HepG2 (cell line): ENCODE results near the gene LOXL3. TPM values are rescaled to one million over a fixed set of nuclear protein-coding genes. Genes with fewer than 3 reads are reported as not detected.

Source experiments
- ATAC-seq: fragments of 200-7000 bp; cut with Tn5 transposase; 3 replicates; pipeline ENCODE4 v1.9.1; 2020; ENCODE audit warnings: mild to moderate bottlenecking, moderate library complexity
- BruUV-seq: library from RNA; stranded (reverse); fragments of 400-500 nt; replicated peaks from 2 replicates; lab custom pipeline; 2021; lab: Mats Ljungman, UMichigan
- CTCF ChIA-PET: fragments of 300-600 bp; formaldehyde crosslinking; extraction: SDS; loops from one replicate; lab custom pipeline; 2021; ENCODE audit warnings: low total read pairs, inconsistent platforms, low intra/inter-chr PET ratio; lab: Yijun Ruan, JAX
- POLR2A ChIA-PET: fragments of 350-600 bp; sonication (Branson Sonifier 250); formaldehyde crosslinking; loops from one replicate; lab custom pipeline; 2020; ENCODE audit warnings: antibody characterized with exemption, inconsistent platforms; lab: Yijun Ruan, JAX
- DNase-seq: peaks from one replicate; pipeline ENCODE4 v3.0.0-alpha.2; 2015; ENCODE audit warnings: low spot score
- FAIRE-seq: peaks from 3 replicates; lab custom pipeline; 2011; peaks lifted over from hg19 to GRCh38; lab: Jason Lieb, UNC
- H2AFZ ChIP-seq: one replicate; pipeline ENCODE4 v1.6.1; 2011; ENCODE audit warnings: low read length, inconsistent platforms
- H3K27ac ChIP-seq: fragments of 300-600 bp; 3 replicates; pipeline ENCODE4 v1.8.0; 2011; ENCODE audit warnings: mixed run types, mild to moderate bottlenecking, mixed read lengths, low read length, inconsistent platforms; ENCODE audit not compliant: insufficient read depth; ENCODE audit errors: extremely low read length
- H3K27me3 ChIP-seq, 2 experiments: fragments of 200-600 bp in 1 of 2; 2 replicates in 1 of 2; 3 replicates in 1 of 2; pipeline versions ENCODE4 v1.6.0 to v1.8.0; 2011; ENCODE audit warnings: low read length in 2 of 2, mild to moderate bottlenecking in 2 of 2, moderate library complexity in 2 of 2, inconsistent platforms in 1 of 2; ENCODE audit not compliant: insufficient read depth in 2 of 2, control insufficient read depth in 1 of 2
- H3K36me3 ChIP-seq, 2 experiments: fragments of 200-600 bp in 1 of 2; replicated peaks in 1 of 2; 2 replicates in 1 of 2; 3 replicates in 1 of 2; pipeline versions ENCODE4 v1.5.1 to v1.8.0; 2011; ENCODE audit warnings: low read length in 2 of 2, inconsistent platforms in 1 of 2; ENCODE audit not compliant: insufficient read depth in 2 of 2, control insufficient read depth in 1 of 2
- H3K4me1 ChIP-seq: 2 replicates; pipeline ENCODE4 v1.5.1; 2012; ENCODE audit warnings: low read length, inconsistent platforms; ENCODE audit not compliant: insufficient read depth
- H3K4me2 ChIP-seq: 2 replicates; pipeline ENCODE4 v1.6.0; 2011; ENCODE audit warnings: low read depth, low read length, inconsistent platforms
- H3K4me3 ChIP-seq, 3 experiments: fragments of 200-600 bp in 1 of 3; sonication (generic), shearing (Covaris generic) in 1 of 3; replicated peaks in 1 of 3; 2 replicates each; pipeline ENCODE4 v1.5.1; 2011 to 2016; ENCODE audit warnings: low read length in 3 of 3, inconsistent platforms in 2 of 3, low read depth in 2 of 3, mild to moderate bottlenecking in 2 of 3, control low read depth in 1 of 3, mixed read lengths in 1 of 3; ENCODE audit not compliant: insufficient read depth in 1 of 3
- H3K79me2 ChIP-seq: one replicate; pipeline ENCODE4 v1.6.1; 2011; ENCODE audit warnings: low read length, inconsistent platforms; ENCODE audit not compliant: insufficient read depth
- H3K9ac ChIP-seq: 2 replicates; pipeline ENCODE4 v1.6.0; 2011; ENCODE audit warnings: mild to moderate bottlenecking, low read depth, low read length, inconsistent platforms; ENCODE audit not compliant: insufficient read depth
- H3K9me3 ChIP-seq: 2 replicates; pipeline ENCODE4 v1.5.1; 2012; ENCODE audit warnings: mild to moderate bottlenecking, low read length
- H4K20me1 ChIP-seq: 2 replicates; pipeline ENCODE4 v1.6.0; 2011; ENCODE audit warnings: inconsistent platforms, mild to moderate bottlenecking, low read length, moderate library complexity; ENCODE audit not compliant: insufficient read depth
- CEBPZ ChIP-seq: IDR thresholded peaks from 2 replicates; pipeline ENCODE4 v1.6.1; 2012; ENCODE audit warnings: low read length, improper control_type of control experiment
- GATA4 ChIP-seq: sonication (generic); IDR thresholded peaks from 2 replicates; pipeline ENCODE4 v1.6.1; 2016; ENCODE audit warnings: antibody characterized with exemption, low read depth, borderline replicate concordance
- HHEX ChIP-seq: IDR thresholded peaks from 2 replicates; pipeline ENCODE4 v1.6.1; 2016; ENCODE audit warnings: control low read depth
- NR3C1 ChIP-seq: sonication (generic); formaldehyde crosslinking; IDR thresholded peaks from 2 replicates; pipeline ENCODE4 v1.4.0; 2020; ENCODE audit warnings: missing genetic modification reagents
- PPARG ChIP-seq: conservative IDR thresholded peaks from 2 replicates; pipeline ENCODE4 v1.6.1; 2016; ENCODE audit warnings: missing biosample characterization, missing genetic modification reagents
- PRMT3 ChIP-seq: sonication (generic); formaldehyde crosslinking; IDR thresholded peaks from 2 replicates; pipeline ENCODE4 v1.8.1; 2022; ENCODE audit warnings: low read depth, mild to moderate bottlenecking, moderate library complexity, missing genetic modification reagents, borderline replicate concordance
- THRA ChIP-seq: sonication (generic); formaldehyde crosslinking; IDR thresholded peaks from 2 replicates; pipeline ENCODE4 v1.4.0; 2020; ENCODE audit warnings: missing genetic modification reagents, borderline replicate concordance
- TRAFD1 ChIP-seq: sonication (generic); formaldehyde crosslinking; IDR thresholded peaks from 2 replicates; pipeline ENCODE4 v1.5.1; 2020; ENCODE audit warnings: missing genetic modification reagents, mild to moderate bottlenecking, borderline replicate concordance
- ZFP90 ChIP-seq: sonication (generic); formaldehyde crosslinking; IDR thresholded peaks from 2 replicates; pipeline ENCODE4 v1.8.0; 2022; ENCODE audit warnings: missing genetic modification reagents, mild to moderate bottlenecking, inconsistent platforms, borderline replicate concordance
- ZFX ChIP-seq: sonication (generic); formaldehyde crosslinking; IDR thresholded peaks from 2 replicates; pipeline ENCODE4 v1.4.0; 2020; ENCODE audit warnings: mild to moderate bottlenecking, low read depth, missing genetic modification reagents, moderate library complexity
- ZNF138 ChIP-seq: sonication (generic); formaldehyde crosslinking; IDR thresholded peaks from 2 replicates; pipeline ENCODE4 v1.5.0; 2020; ENCODE audit warnings: mild to moderate bottlenecking, low read depth, missing genetic modification reagents
- ZNF30 ChIP-seq: sonication (generic); formaldehyde crosslinking; IDR thresholded peaks from 2 replicates; pipeline ENCODE4 v1.5.0; 2020; ENCODE audit warnings: mild to moderate bottlenecking, missing genetic modification reagents
- ZNF724P ChIP-seq: sonication (generic); formaldehyde crosslinking; IDR thresholded peaks from 2 replicates; pipeline ENCODE4 v1.8.0; 2022; ENCODE audit warnings: missing genetic modification reagents, borderline replicate concordance
- ZSCAN12 ChIP-seq: sonication (generic); formaldehyde crosslinking; IDR thresholded peaks from 2 replicates; pipeline ENCODE4 v1.9.0; 2021; ENCODE audit warnings: mild to moderate bottlenecking, missing genetic modification reagents
- in situ Hi-C: cut with HindIII; loops from 2 replicates; pipeline ENCODE4 v1.10.0; 2017; ENCODE audit warnings: low pct_unique_long_range_greater_than_20kb; ENCODE audit not compliant: extremely low pct_ligation_motif_present
- intact Hi-C: fragments of 100-400 bp; cut with micrococcal nuclease; formaldehyde crosslinking; loops from one replicate; pipeline ENCODE4 v1.10.0; 2022; ENCODE audit not compliant: unreplicated experiment
- polyA plus RNA-seq, 8 experiments: library from polyadenylated mRNA; depleted of rRNA in 3 of 8; stranded (reverse) in 7 of 8; unstranded in 1 of 8; fragments of >200 nt; fragmentation: Illumina TruSeq in 4 of 8; extraction: Trizol in 4 of 8; gene quantifications; 2 replicates each; pipeline versions ENCODE4 v1.2.1 to v1.2.3, GENCODE V29; 2011 to 2016; ENCODE audit warnings: low read depth in 4 of 8, missing spikeins in 1 of 8, mixed read lengths in 1 of 8; ENCODE audit not compliant: insufficient read depth in 1 of 8
- total RNA-seq, 5 experiments: library from RNA; depleted of rRNA; stranded (reverse); fragments of >200 nt; fragmentation: Illumina TruSeq; extraction: Trizol; gene quantifications; 2 replicates each; pipeline ENCODE4 v1.2.3, GENCODE V29; 2016; ENCODE audit warnings: low read depth in 1 of 5
- TF ChIP-seq, protein P1 (sequence below): IDR thresholded peaks from 2 replicates; pipeline ENCODE4 v1.6.1; 2016; ENCODE audit warnings: mild to moderate bottlenecking

The LOXL3 gene
- total and polyA plus RNA-seq, 2 of the 13 experiments (the other 11 are each of a cell fraction or from before 2014, with no cell fraction given) = 0.55 to 6.5 TPM

GRCh38 chr2:74551530-74551929, 2.2 kb downstream of the LOXL3 start:
- Histone ChIP-seq H2AFZ (no peak overlapping the region), H3K36me3 (no peaks in the 10 kb centered on the region), H3K27me3 (peaks cover 2 to 21% of the 10 kb centered on the region in 2 experiments; a peak in 2 of 5 replicates), H3K4me1 (peaks cover 68% of the 10 kb centered on the region), H3K4me3 (no peak overlapping the region), H3K9me3 (no peaks in the 10 kb centered on the region), H4K20me1 (no peaks in the 10 kb centered on the region), H3K9ac (no peak overlapping the region), H3K4me2 (no peak overlapping the region), H3K27ac (no peak overlapping the region), H3K79me2 (no peaks in the 10 kb centered on the region)
- no peak for ATAC-seq
- ChIA-PET POLR2A (no interaction called here), CTCF (no interaction called here)
- TF ChIP-seq ZNF138 (no peak), CEBPZ (no peak), NR3C1 (CRISPR knock-in tag) (no peak), ZFP90 (CRISPR knock-in tag) (no peak), PRMT3 (no peak), ZNF30 (CRISPR knock-in tag) (no peak), GATA4 (no peak), THRA (no peak), HHEX (CRISPR knock-in tag) (no peak), PPARG (CRISPR knock-in tag) (no peak), ZSCAN12 (CRISPR knock-in tag) (no peak), ZNF724P (CRISPR knock-in tag) (no peak), TRAFD1 (CRISPR knock-in tag) (no peak), ZFX (CRISPR knock-in tag) (no peak)
- TF ChIP-seq, protein P1, sequence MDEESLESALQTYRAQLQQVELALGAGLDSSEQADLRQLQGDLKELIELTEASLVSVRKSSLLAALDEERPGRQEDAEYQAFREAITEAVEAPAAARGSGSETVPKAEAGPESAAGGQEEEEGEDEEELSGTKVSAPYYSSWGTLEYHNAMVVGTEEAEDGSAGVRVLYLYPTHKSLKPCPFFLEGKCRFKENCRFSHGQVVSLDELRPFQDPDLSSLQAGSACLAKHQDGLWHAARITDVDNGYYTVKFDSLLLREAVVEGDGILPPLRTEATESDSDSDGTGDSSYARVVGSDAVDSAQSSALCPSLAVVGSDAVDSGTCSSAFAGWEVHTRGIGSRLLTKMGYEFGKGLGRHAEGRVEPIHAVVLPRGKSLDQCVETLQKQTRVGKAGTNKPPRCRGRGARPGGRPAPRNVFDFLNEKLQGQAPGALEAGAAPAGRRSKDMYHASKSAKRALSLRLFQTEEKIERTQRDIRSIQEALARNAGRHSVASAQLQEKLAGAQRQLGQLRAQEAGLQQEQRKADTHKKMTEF (CRISPR knock-in tag) = no peak
- no TSS peak for BruUV-seq
- in situ Hi-C loops (no loop called here), intact Hi-C loops (no loop called here)
- no peak for DNase-seq
- no peak for FAIRE-seq
